Ishikawa (cell line): ENCODE data around the gene DEPDC7.
A peak's percentile ranks its signal among the peaks of the same experiment; 100 is the strongest.

Experiments
- CEBPB ChIP-seq: IDR thresholded peaks from 2 replicates; pipeline ENCODE4 v1.6.1; 2012
- CREB1 ChIP-seq: IDR thresholded peaks from 2 replicates; pipeline ENCODE4 v1.6.1; 2012; ENCODE audit warnings: low read depth
- EGR1 ChIP-seq: IDR thresholded peaks from 2 replicates; pipeline ENCODE4 v1.6.1; 2012
- EP300 ChIP-seq: IDR thresholded peaks from 2 replicates; pipeline ENCODE4 v1.6.1; 2012; ENCODE audit warnings: borderline replicate concordance
- FOXM1 ChIP-seq: IDR thresholded peaks from 2 replicates; pipeline ENCODE4 v1.6.1; 2012; ENCODE audit warnings: low read depth, borderline replicate concordance
- MAX ChIP-seq: IDR thresholded peaks from 2 replicates; pipeline ENCODE4 v1.6.1; 2012
- NFIC ChIP-seq: IDR thresholded peaks from 2 replicates; pipeline ENCODE4 v1.6.1; 2012
- RAD21 ChIP-seq: IDR thresholded peaks from 2 replicates; pipeline ENCODE4 v1.6.1; 2012; ENCODE audit warnings: low read depth
- REST ChIP-seq: IDR thresholded peaks from 2 replicates; pipeline ENCODE4 v1.6.1; 2012; ENCODE audit warnings: low read depth, mild to moderate bottlenecking
- TAF1 ChIP-seq: IDR thresholded peaks from 2 replicates; pipeline ENCODE4 v1.6.1; 2012; ENCODE audit warnings: low read depth, mild to moderate bottlenecking
- TCF12 ChIP-seq: IDR thresholded peaks from 2 replicates; pipeline ENCODE4 v1.6.1; 2012; ENCODE audit warnings: low read depth
- TEAD4 ChIP-seq: IDR thresholded peaks from 2 replicates; pipeline ENCODE4 v1.6.1; 2012
- USF1 ChIP-seq: IDR thresholded peaks from 2 replicates; pipeline ENCODE4 v1.6.1; 2012
- YY1 ChIP-seq: IDR thresholded peaks from 2 replicates; pipeline ENCODE4 v1.6.1; 2012; ENCODE audit warnings: low read depth
- ZBTB7A ChIP-seq: IDR thresholded peaks from 2 replicates; pipeline ENCODE4 v1.6.1; 2012; ENCODE audit warnings: low read depth

DEPDC7 gene

GRCh38 chr11:33028537-33028914, 12.8 kb downstream of the DEPDC7 start:
- no peak for TF ChIP-seq USF1
- no peak for TF ChIP-seq ZBTB7A
- TF ChIP-seq MAX = no peak
- no peak for TF ChIP-seq REST
- no peak for TF ChIP-seq YY1
- TF ChIP-seq NFIC = no peak
- no peak for TF ChIP-seq EGR1
- TF ChIP-seq RAD21 = no peak
- TF ChIP-seq TCF12 = no peak
- TF ChIP-seq EP300 = no peak
- TF ChIP-seq CREB1 = no peak
- TF ChIP-seq FOXM1 = no peak

GRCh38 chr11:33033493-33033892, 17.8 kb downstream of the DEPDC7 start:
- no peak for TF ChIP-seq USF1
- no peak for TF ChIP-seq CEBPB
- TF ChIP-seq TCF12 = no peak
- TF ChIP-seq REST = no peak
- TF ChIP-seq EP300 = no peak
- no peak for TF ChIP-seq YY1
- no peak for TF ChIP-seq CREB1
- no peak for TF ChIP-seq EGR1
- no peak for TF ChIP-seq NFIC
- TF ChIP-seq MAX = no peak
- no peak for TF ChIP-seq ZBTB7A
- TF ChIP-seq TEAD4 = no peak
- TF ChIP-seq RAD21 = no peak
- no peak for TF ChIP-seq FOXM1
- TF ChIP-seq TAF1 = no peak

GRCh38 chr11:33035011-33035410, 19.3 kb downstream of the DEPDC7 start:
- TF ChIP-seq EGR1 (no peak), FOXM1 (no peak), MAX (no peak), CEBPB (no peak), REST (no peak), USF1 (no peak), TAF1 (no peak), TCF12 (no peak), NFIC (no peak), RAD21 (no peak), ZBTB7A (no peak), EP300 (no peak), TEAD4 (no peak), CREB1 (no peak), YY1 (no peak)

GRCh38 chr11:33039274-33040032, 23.8 kb downstream of the DEPDC7 start, which contains the start of gene TCP11L1:
TCP11L1 (plus strand) TSS chr11:33039572; CDS start chr11:33043774, 4,202 bp downstream.
- peak; percentile 98 for TF ChIP-seq YY1
- no peak for TF ChIP-seq ZBTB7A
- TF ChIP-seq EGR1 = peak; percentile 79; the same call in 1 of the 2 replicates
- peak; percentile 78 for TF ChIP-seq NFIC
- TF ChIP-seq USF1 = 0 out of 2 replicates have a peak, but pooled peaks have one; percentile 2
- TF ChIP-seq CREB1 = no peak
- TF ChIP-seq TAF1 = 0 out of 2 replicates have a peak, but pooled peaks have one; percentile 14
- peak; percentile 43; the same call in 1 of the 2 replicates for TF ChIP-seq TCF12
- no peak for TF ChIP-seq FOXM1
- TF ChIP-seq TEAD4 = no peak
- no peak; the same call in 1 of the 2 replicates for TF ChIP-seq EP300
- TF ChIP-seq RAD21 = no peak
